ENCODE measurements around the gene SYNE1.
A peak's percentile ranks its signal among the peaks of the same experiment; 100 is the strongest.
"Not testable (repeated sequence)": the region's sequence is repeated elsewhere in the genome, so short reads cannot be mapped to it uniquely, and the experiment has no call there.

The SYNE1 gene

GRCh38 chr6:152364866-152365265, 272.3 kb downstream of the SYNE1 start:
- DNase-seq = no peak

GRCh38 chr6:152360034-152360433, 277.1 kb downstream of the SYNE1 start:
- DNase-seq = no peak

- DNase-seq = peak; percentile 53
These were observed 280.5 kb downstream of the SYNE1 start for GRCh38 chr6:152356662-152357061.

- no peak for DNase-seq
These were observed 281.1 kb downstream of the SYNE1 start for GRCh38 chr6:152356016-152356415.

- no peak for DNase-seq
These were observed 282.0 kb downstream of the SYNE1 start for GRCh38 chr6:152355166-152355565.

- DNase-seq = no peak
These were observed 283.7 kb downstream of the SYNE1 start for GRCh38 chr6:152353440-152353839.

GRCh38 chr6:152351742-152352141, 285.4 kb downstream of the SYNE1 start:
- no peak for DNase-seq

GRCh38 chr6:152351110-152351509, 286.1 kb downstream of the SYNE1 start:
- DNase-seq = no peak

- DNase-seq = no peak
These were observed 289.0 kb downstream of the SYNE1 start for GRCh38 chr6:152348116-152348515.

GRCh38 chr6:152343735-152344360, 293.3 kb downstream of the SYNE1 start:
- no peak for DNase-seq

- no peak for DNase-seq
These were observed 295.6 kb downstream of the SYNE1 start for GRCh38 chr6:152341596-152341995.

GRCh38 chr6:152338335-152339125, 298.6 kb downstream of the SYNE1 start:
- peak; percentile 34 for DNase-seq

- no peak for DNase-seq
These were observed 302.6 kb downstream of the SYNE1 start for GRCh38 chr6:152334555-152334954.

GRCh38 chr6:152330961-152331360, 306.2 kb downstream of the SYNE1 start:
- no peak for DNase-seq

- no peak for DNase-seq
These were observed 307.3 kb downstream of the SYNE1 start for GRCh38 chr6:152329638-152330448.

- DNase-seq = not testable (repeated sequence)
These were observed 309.0 kb downstream of the SYNE1 start for GRCh38 chr6:152328200-152328599.

- no peak for DNase-seq
These were observed 313.8 kb downstream of the SYNE1 start for GRCh38 chr6:152323376-152323775.

GRCh38 chr6:152318278-152318677, 318.9 kb downstream of the SYNE1 start:
- DNase-seq = no peak

- DNase-seq = no peak
These were observed 321.1 kb downstream of the SYNE1 start for GRCh38 chr6:152316024-152316423.

- DNase-seq = no peak
These were observed 322.7 kb downstream of the SYNE1 start for GRCh38 chr6:152314483-152314832.

GRCh38 chr6:152313542-152314482, 323.4 kb downstream of the SYNE1 start:
- DNase-seq = no peak

- no peak for DNase-seq
These were observed 324.7 kb downstream of the SYNE1 start for GRCh38 chr6:152312434-152312833.
